Right lobe of liver (tissue), 4 donors: Measurements from ENCODE around the gene SEM1.

Experiments used
- POLR2A ChIP-seq: fragments of 450-650 bp; IDR thresholded peaks from one replicate; pipeline ENCODE4 v1.6.1; 2017; ENCODE audit warnings: antibody characterized with exemption, mild to moderate bottlenecking
- TF ChIP-seq, protein P1 (sequence below), 4 donors: fragments of 200-600 bp in 3 of 4; fragments of 450-650 bp in 1 of 4; IDR thresholded peaks; one replicate each; pipeline versions ENCODE4 v1.5.1 to v1.8.0; 2016 to 2022; ENCODE audit warnings: antibody characterized with exemption in 4 of 4, mild to moderate bottlenecking in 2 of 4
- donor health status: DM: no; HTN: no; CAD: no.
- donor health status: DM: no; HTN: no; CAD: no.
- donor health status: DM: no; HTN: yes; CAD: no.

DNA sequence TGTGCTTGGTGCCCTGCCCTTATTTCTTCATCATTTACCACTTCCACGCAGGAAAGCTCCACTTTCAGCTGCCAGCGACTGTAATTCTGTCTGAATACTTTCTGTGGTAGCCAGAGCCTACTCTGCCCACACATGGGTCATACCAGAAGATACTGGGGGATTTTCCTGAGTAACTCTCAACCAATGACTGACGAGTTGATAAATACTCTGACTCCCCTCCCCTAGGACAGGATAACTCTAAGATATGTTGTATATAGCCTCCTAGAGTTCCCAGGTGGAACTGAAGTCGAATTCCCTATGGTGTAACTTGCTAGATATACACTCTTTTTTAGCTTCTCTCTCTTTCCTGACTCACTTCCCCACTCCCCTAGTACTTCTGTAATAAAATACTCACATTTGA, 29.8 kb downstream of the SEM1 start:
- TF ChIP-seq, protein P1, sequence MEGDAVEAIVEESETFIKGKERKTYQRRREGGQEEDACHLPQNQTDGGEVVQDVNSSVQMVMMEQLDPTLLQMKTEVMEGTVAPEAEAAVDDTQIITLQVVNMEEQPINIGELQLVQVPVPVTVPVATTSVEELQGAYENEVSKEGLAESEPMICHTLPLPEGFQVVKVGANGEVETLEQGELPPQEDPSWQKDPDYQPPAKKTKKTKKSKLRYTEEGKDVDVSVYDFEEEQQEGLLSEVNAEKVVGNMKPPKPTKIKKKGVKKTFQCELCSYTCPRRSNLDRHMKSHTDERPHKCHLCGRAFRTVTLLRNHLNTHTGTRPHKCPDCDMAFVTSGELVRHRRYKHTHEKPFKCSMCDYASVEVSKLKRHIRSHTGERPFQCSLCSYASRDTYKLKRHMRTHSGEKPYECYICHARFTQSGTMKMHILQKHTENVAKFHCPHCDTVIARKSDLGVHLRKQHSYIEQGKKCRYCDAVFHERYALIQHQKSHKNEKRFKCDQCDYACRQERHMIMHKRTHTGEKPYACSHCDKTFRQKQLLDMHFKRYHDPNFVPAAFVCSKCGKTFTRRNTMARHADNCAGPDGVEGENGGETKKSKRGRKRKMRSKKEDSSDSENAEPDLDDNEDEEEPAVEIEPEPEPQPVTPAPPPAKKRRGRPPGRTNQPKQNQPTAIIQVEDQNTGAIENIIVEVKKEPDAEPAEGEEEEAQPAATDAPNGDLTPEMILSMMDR (IDR thresholded peaks at IDR 0.05), result no peak
- no peak for TF ChIP-seq POLR2A
